SU-DHL-6 (cell line): Measurements from ENCODE around the gene ANKRD42.

Experiments
- CTCF ChIP-seq: fragments of 200-600 bp; sonication (generic); IDR thresholded peaks from one replicate; pipeline ENCODE4 v1.5.1; 2017; ENCODE audit warnings: antibody characterized with exemption, mild to moderate bottlenecking, low read length, moderate library complexity; ENCODE audit not compliant: insufficient read depth, poor library complexity, severe bottlenecking
- EZH2phosphoT487 ChIP-seq: fragments of 200-600 bp; sonication (generic), shearing (Covaris generic); conservative IDR thresholded peaks from 2 replicates; pipeline ENCODE4 v1.6.1; 2018; ENCODE audit warnings: mild to moderate bottlenecking, antibody characterized with exemption, low read length, moderate library complexity, mixed read lengths

GRCh38 chr11:83158965-83159901, 34.3 kb upstream of the ANKRD42 start:
- no peak for TF ChIP-seq CTCF
- no peak for TF ChIP-seq EZH2phosphoT487
